ENCODE measurements around the gene KRTAP4-6. TPM values are rescaled to one million over a fixed set of nuclear protein-coding genes. Genes with fewer than 3 reads are reported as not detected.

Gene KRTAP4-6
- total and polyA plus RNA-seq, 2 of the 8 experiments (the other 6 are each of a cell fraction or from before 2014, with no cell fraction given) = not detected

DNA sequence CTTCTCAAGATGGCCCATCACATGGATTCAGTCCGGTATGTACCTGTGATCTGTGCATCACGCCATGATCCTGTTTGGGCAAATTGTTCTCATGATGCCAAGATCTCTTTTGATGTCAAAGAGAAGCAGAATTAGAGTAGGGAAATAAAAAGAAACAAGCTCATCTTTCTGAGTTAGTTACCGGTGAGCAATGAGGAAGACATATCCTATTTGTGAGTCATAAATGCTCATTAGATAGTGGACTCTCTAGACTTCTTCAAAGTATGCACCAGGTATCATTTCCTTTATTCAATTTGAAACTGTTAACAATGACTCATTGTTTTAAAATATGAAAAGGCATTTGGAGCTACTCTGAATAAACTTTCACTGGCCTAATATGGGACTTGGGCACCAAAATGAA, 8.4 kb downstream of the KRTAP4-6 start:
- DNase-seq (ENCODE audit: low read depth in 1 of 2, low spot score in 2 of 2) = no peak
- H3K27ac ChIP-seq (ENCODE audit: low read depth, low read length) = no peak overlapping the region
- H2AK5ac ChIP-seq (ENCODE audit: low read depth, low read length) = no peak overlapping the region
- no peak for FAIRE-seq
- H4K8ac ChIP-seq (ENCODE audit: extremely low read depth, insufficient read depth, low read length) = no peak overlapping the region
- H3K9me3 ChIP-seq (ENCODE audit: insufficient read depth in 2 of 2, low read depth in 1 of 2, low read length in 1 of 2) = no peaks in the 10 kb centered on the region
- H3K27me3 ChIP-seq (replicated peaks in 1 of 4; ENCODE audit: control insufficient read depth in 3 of 4, extremely low read depth in 1 of 4, insufficient read depth in 3 of 4, low read length in 3 of 4) = no peaks in the 10 kb centered on the region
- H3K4ac ChIP-seq (replicated peaks; ENCODE audit: insufficient read length, low read depth, low read length) = no peak overlapping the region
- POLR2A ChIA-PET (ENCODE audit: partially characterized antibody) = no interaction called here
- H3K4me3 ChIP-seq (ENCODE audit: extremely low read depth in 1 of 4, insufficient read depth in 2 of 4, low read depth in 3 of 4, low read length in 4 of 4) = no peak overlapping the region
- no peaks in the 10 kb centered on the region for H3K23me2 ChIP-seq (ENCODE audit: low read depth, low read length)
- no peak overlapping the region for H2BK5ac ChIP-seq (ENCODE audit: low read depth, low read length)
- no peak overlapping the region for H2BK12ac ChIP-seq (ENCODE audit: low read depth, low read length)
- no peak overlapping the region for H4K91ac ChIP-seq (replicated peaks; ENCODE audit: insufficient read length, low read length)
- H3K4me1 ChIP-seq (replicated peaks in 1 of 4; ENCODE audit: control insufficient read depth in 3 of 4, insufficient read depth in 4 of 4, low read length in 3 of 4) = no peaks in the 10 kb centered on the region
- no peaks in the 10 kb centered on the region for H4K20me1 ChIP-seq (replicated peaks in 1 of 2; ENCODE audit: control insufficient read depth in 1 of 2, insufficient read depth in 2 of 2, low read length in 2 of 2)
- CTCF ChIA-PET (ENCODE audit: partially characterized antibody) = interaction anchor here (1.2 kb wide), 1 partner anchor 219 kb away, joined by 3 read pairs; no protein-coding TSS in a partner anchor
- WGBS, 2 experiments (ENCODE audit: extremely low coverage in 1 of 2, insufficient coverage in 1 of 2, insufficient read length in 1 of 2, insufficient replicate concordance in 2 of 2, low coverage in 1 of 2, low lambda C conversion rate in 2 of 2, missing lambda C conversion rate in 1 of 2) = 90% methylated on average over 3 of the region's 3 CpGs; no CpG with 5 or more reads in 1 of the 2 experiments
- no peaks in the 10 kb centered on the region for H3K36me3 ChIP-seq (ENCODE audit: control insufficient read depth in 2 of 4, insufficient read depth in 4 of 4, low read length in 3 of 4)
- no peak overlapping the region for H4K5ac ChIP-seq (ENCODE audit: insufficient read length, low read depth, low read length)
- no peak overlapping the region for H3K23ac ChIP-seq (ENCODE audit: insufficient read length)
- H3K4me2 ChIP-seq (ENCODE audit: insufficient read depth in 1 of 2, low read depth in 2 of 2, low read length in 2 of 2) = no peak overlapping the region
- H2BK20ac ChIP-seq (ENCODE audit: low read length) = no peak overlapping the region
- no peak overlapping the region for H2BK15ac ChIP-seq (ENCODE audit: low read length)
- H3K9ac ChIP-seq (replicated peaks in 1 of 4; ENCODE audit: extremely low read depth in 1 of 4, low read depth in 3 of 4, low read length in 3 of 4) = no peak overlapping the region
- H3K79me2 ChIP-seq (ENCODE audit: control insufficient read depth in 1 of 2, insufficient read depth in 2 of 2, low read length in 2 of 2) = no peaks in the 10 kb centered on the region
- H2BK120ac ChIP-seq (replicated peaks; ENCODE audit: low read depth, low read length) = no peak overlapping the region
- no peak overlapping the region for H3K18ac ChIP-seq (ENCODE audit: extremely low read depth, low read length)
- H3K14ac ChIP-seq (ENCODE audit: insufficient read length) = no peak overlapping the region
- H3K79me1 ChIP-seq (ENCODE audit: low read depth, low read length) = no peaks in the 10 kb centered on the region
- H2AFZ ChIP-seq (ENCODE audit: low read length) = no peak overlapping the region
- no peak overlapping the region for H3K56ac ChIP-seq (replicated peaks; ENCODE audit: insufficient read length, low read depth, low read length)
- TF ChIP-seq GTF2F1 (IDR thresholded peaks at IDR 0.05; ENCODE audit: borderline replicate concordance, low read depth, low read length) (no peak), CHD2 (IDR thresholded peaks at IDR 0.05; ENCODE audit: low read length) (no peak), RBBP5 (IDR thresholded peaks at IDR 0.05; ENCODE audit: borderline replicate concordance, low read depth, low read length) (no peak), SIX5 (IDR thresholded peaks at IDR 0.05; ENCODE audit: low read depth, low read length) (no peak), JUND (IDR thresholded peaks at IDR 0.05; ENCODE audit: low read length) (no peak), SUZ12 (IDR thresholded peaks at IDR 0.05; ENCODE audit: low read length) (no peak), ZNF274 (IDR thresholded peaks at IDR 0.05; ENCODE audit: borderline replicate concordance, extremely low read depth, low read length) (no peak), EGR1 (IDR thresholded peaks at IDR 0.05; ENCODE audit: borderline replicate concordance, low read depth, low read length) (no peak), SAP30 (IDR thresholded peaks at IDR 0.05; ENCODE audit: insufficient read depth, insufficient replicate concordance, low read length) (no peak), EP300 (IDR thresholded peaks at IDR 0.05; ENCODE audit: borderline replicate concordance in 1 of 2, low read depth in 2 of 2, low read length in 2 of 2) (no peak), PHF8 (conservative IDR thresholded peaks at IDR 0.05; ENCODE audit: low read depth, low read length) (no peak), CREB1 (IDR thresholded peaks at IDR 0.05) (no peak), SIN3A (conservative IDR thresholded peaks at IDR 0.05 in 1 of 2, IDR thresholded peaks at IDR 0.05 in 1 of 2; ENCODE audit: low read depth in 1 of 2, low read length in 2 of 2) (no peak), SRF (IDR thresholded peaks at IDR 0.05; ENCODE audit: low read depth, low read length) (no peak), CBX5 (IDR thresholded peaks at IDR 0.05; ENCODE audit: low read depth, low read length) (no peak)

All from H1 (cell line).